Astrocyte of the cerebellum (primary cell): ENCODE results near the gene SPAG9.
A peak's percentile ranks its signal among the peaks of the same experiment; 100 is the strongest.
"Not testable (repeated sequence)": the region's sequence is repeated elsewhere in the genome, so short reads cannot be mapped to it uniquely, and the experiment has no call there.

Experiments used
- DNase-seq: peaks from one replicate; pipeline ENCODE4 v3.0.0-alpha.2; 2011; ENCODE audit warnings: low read depth
- H3K4me3 ChIP-seq: 2 replicates; pipeline ENCODE4 v1.5.1; 2011; ENCODE audit warnings: mild to moderate bottlenecking, low read depth, low read length, moderate library complexity
- in situ Hi-C: cut with HindIII; loops from 2 replicates; pipeline ENCODE4 v1.10.0; 2017; ENCODE audit warnings: low sequenced_read_pairs
- TF ChIP-seq, protein P1 (sequence below): IDR thresholded peaks from 2 replicates; pipeline ENCODE4 v1.5.1; 2012; ENCODE audit warnings: low read length, low read depth, moderate library complexity, mild to moderate bottlenecking; ENCODE audit errors: missing control alignments

SPAG9 gene

DNA sequence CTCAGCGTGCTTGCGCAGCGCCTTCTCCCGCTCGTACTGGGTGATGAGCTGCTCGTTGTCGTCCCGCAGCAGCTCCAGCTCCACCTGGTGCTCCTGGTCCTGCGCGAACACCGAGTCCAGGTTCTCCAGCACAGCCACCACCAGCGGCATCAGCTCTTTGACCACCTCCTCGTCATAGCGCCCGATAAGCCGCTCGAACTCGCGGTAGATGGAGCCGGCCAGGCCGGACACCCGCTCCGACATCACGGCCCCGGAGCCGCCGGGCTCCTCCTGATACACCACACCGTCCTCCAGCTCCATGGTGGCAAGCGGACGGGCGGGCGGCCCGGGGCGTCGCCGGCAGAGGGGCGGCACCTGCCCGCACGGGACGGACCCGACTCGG lies 320 bp downstream of the SPAG9 start:
- DNase-seq: no peak
- TF ChIP-seq, protein P1, sequence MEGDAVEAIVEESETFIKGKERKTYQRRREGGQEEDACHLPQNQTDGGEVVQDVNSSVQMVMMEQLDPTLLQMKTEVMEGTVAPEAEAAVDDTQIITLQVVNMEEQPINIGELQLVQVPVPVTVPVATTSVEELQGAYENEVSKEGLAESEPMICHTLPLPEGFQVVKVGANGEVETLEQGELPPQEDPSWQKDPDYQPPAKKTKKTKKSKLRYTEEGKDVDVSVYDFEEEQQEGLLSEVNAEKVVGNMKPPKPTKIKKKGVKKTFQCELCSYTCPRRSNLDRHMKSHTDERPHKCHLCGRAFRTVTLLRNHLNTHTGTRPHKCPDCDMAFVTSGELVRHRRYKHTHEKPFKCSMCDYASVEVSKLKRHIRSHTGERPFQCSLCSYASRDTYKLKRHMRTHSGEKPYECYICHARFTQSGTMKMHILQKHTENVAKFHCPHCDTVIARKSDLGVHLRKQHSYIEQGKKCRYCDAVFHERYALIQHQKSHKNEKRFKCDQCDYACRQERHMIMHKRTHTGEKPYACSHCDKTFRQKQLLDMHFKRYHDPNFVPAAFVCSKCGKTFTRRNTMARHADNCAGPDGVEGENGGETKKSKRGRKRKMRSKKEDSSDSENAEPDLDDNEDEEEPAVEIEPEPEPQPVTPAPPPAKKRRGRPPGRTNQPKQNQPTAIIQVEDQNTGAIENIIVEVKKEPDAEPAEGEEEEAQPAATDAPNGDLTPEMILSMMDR: no peak
- peak overlapping the region; percentile 92 for H3K4me3 ChIP-seq
- in situ Hi-C loops: no loop called here

DNA sequence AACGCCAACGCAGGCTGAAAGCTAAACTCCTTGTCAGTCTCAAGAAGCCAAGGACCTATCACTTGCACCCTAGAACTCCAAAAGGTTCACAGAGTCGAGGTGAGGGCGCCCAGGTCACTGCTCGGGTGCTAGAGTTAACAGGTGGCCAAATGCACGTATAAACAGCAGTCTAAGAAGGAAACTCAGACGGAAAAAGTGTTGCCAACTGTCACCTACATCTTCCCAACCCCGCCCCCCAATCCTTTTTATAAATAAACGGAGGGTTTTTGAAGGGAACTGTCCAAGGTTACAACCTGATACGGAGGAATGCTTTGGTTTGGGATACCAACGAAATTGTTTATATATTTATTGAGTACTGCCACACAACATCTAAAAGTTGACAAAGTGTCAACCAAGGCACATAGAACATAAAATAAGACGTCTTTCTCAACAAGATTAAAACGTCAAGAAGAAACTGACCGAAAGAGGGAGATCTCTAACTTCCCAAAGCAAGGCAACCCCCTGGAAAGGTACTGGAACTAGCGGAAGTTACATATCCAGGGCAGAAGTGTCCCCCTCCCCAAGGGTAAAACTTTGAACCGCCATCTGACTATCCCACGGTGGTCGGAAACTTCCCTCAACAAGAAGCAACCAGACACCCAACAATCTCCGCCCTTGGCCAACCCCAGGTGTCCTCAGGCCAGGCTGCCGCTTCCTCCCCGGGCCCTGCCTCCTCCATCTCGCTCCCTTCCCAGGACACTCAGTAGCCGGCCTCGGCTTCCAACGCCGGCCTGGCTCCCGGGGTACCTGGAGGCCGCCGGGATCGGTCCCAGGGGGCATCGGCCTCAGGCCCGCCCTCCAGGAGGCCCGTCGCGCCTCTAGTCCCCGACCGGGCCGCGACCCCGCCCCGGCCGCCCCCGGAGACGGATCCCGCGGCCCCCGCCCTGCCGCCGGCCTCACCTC lies 982 bp downstream of the SPAG9 start:
- peak; percentile 32 for DNase-seq
- TF ChIP-seq, protein P1: peak; percentile 40
- in situ Hi-C loops: no loop called here
- H3K4me3 ChIP-seq: peak overlapping the region; percentile 92

DNA sequence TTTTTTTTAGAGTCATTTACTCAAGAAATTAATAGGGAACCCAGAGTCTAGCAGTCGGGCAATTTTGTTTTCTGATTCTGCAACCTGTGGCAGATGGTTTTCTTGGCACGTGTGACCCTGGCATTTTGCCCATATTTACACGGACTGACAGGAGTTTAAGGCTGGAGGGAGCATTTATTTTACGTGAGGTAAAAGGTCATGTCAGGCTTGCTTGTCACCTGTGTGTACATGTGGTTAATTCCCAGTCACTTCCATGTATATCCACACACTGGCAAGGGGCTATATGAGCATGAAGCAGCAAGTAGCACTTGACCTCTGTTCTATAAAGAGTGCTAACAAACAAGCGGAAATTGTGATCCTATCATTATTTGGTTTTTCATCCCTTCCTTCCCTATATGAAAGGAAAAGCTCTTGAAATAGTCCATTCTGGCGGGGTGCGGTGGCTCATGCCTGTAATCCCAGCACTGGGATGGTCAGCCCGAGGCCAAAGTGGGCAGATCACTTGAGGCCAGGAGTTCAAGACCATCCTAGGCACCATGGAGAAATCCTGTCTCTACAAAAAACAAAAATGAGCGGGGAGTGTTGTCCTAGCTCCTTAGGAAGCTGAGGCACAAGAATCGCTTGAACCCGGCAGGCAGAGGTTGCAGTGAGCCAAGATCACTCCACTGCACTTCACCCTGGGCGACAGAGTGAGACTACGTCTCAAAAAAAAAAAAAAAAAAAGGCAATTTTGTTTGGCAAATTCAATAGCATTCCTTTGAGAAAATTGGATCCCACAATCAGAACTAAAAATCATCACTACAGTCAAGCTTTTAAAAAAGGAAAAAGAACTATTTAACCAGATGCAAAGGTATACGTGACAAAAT lies 2.1 kb downstream of the SPAG9 start:
- DNase-seq: no peak
- in situ Hi-C loops: no loop called here
- H3K4me3 ChIP-seq: peak overlapping the region; percentile 92

DNA sequence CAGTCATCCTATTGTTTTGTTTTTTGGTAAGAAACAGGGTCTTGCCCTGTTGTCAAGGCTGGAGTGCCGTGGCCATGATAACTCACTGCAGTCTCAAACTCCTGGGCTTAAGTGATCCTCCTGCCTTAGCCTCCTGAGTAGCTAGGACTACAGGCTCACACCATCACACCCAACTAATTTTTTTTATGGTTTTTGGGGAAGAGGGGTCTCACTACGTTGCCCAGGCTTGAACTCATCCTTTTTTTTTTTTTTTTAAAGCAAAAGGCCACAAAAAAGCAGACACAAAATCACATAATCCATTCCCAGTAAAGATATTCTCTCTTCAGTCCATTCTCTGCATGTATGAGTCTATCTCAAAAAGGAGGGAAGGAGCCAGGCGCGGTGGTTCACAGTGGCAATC lies 5.5 kb downstream of the SPAG9 start:
- TF ChIP-seq, protein P1: no peak
- no peak overlapping the region for H3K4me3 ChIP-seq
- in situ Hi-C loops: no loop called here
- DNase-seq: no peak

More for the DNA sequence above, 2.1 kb downstream of the SPAG9 start:
- TF ChIP-seq, protein P1: no peak

DNA sequence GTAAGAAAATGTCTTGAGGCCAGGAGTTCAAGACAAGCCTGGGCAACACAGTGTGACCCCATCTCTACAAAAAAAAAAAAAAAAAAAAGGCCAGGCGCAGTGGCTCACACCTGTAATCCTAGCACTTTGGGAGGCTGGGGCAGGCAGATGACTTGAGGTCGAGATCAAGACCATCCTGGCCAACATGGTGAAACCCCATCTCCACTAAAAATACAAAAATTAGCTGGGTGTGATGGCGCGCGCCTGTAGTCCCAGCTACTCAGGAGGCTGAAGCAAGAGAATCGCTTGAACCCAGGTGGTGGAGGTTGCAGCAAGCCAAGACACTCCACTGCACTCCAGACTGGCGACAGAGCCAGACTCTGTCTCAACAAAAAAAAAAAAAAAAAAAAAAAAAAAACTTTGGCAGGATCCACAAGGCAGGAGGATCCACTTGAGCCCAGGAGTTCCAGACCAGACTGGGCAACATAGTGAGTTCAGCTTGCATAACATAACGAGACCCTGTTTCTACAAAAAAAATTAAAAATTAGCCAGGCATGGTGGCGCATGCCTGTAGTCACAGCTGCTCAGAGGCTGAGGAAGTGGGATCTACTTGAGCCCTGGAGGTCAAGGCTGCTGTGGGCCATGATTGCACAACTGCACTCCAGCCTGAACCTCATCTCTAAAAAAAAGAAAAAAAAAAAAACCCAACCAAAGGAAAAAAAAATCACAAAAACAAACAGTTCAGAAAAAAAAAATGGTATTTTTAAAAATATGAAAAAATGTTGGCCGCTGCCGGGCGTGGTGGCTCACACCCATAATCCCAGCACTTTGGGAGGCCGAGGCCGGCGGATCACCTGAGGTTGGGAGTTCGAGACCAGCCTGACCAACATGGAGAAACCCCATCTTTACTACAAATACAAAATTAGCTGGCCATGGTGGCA lies 8.1 kb downstream of the SPAG9 start:
- in situ Hi-C loops, DNase-seq: not testable (repeated sequence)

DNA sequence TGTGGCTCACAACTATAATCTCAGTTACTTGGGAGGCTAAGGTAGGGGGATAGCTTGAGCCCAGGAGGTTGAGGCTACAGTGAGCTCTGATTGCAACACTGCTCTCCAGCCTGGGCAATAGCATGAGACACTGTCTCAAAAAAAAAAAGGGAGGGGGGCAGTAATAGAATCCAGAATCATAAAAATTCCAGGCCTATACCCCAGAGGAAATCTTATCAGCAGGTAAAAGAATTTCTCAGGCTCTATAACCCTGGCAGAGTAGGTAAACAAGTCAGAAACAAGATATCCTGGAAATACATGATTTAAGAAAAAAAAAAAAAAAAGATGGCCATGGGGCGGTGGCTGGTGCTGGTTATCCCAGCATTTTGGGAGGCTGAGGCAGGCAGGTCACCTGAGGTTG lies 12.9 kb downstream of the SPAG9 start:
- TF ChIP-seq, protein P1: no peak
- in situ Hi-C loops: no loop called here
- H3K4me3 ChIP-seq: no peak overlapping the region
- DNase-seq: no peak

More for the DNA sequence above, 8.1 kb downstream of the SPAG9 start:
- not testable (repeated sequence) for H3K4me3 ChIP-seq
